Measurements from ENCODE around the gene CANT1. TPM values are rescaled to one million over a fixed set of nuclear protein-coding genes. Genes with fewer than 3 reads are reported as not detected.

CANT1 gene
- total RNA-seq, 4 donors from 2014 or later, result 24.0 to 34.8 (median 30.3) TPM

DNA sequence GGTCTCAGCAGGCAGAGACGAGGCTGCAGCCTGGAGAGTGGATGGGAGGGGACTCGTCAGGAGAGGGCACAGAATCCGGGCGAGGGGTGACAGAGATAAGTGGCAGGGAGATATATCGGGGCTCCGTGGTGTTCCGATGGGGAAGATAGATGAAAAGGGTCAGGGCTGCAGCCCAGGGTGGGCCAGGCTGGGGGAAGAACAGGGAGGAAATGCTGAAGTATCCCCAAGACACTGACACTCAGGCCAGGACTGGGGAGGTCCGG is 32.0 kb downstream of the CANT1 start:
- no peak for ATAC-seq (ENCODE audit: low FRiP score)
- DNase-seq (ENCODE audit: low spot score), result no peak
- TF ChIP-seq CTCF (IDR thresholded peaks at IDR 0.05), result no peak

- no peak for TF ChIP-seq CTCF (IDR thresholded peaks at IDR 0.05)
- no peak for ATAC-seq (ENCODE audit: low FRiP score)
- no peak for DNase-seq (ENCODE audit: low spot score)
These were observed 32.5 kb downstream of the CANT1 start for GRCh38 chr17:78976907-78977680.

GRCh38 chr17:78974635-78975591 is 34.7 kb downstream of the CANT1 start:
- ATAC-seq (ENCODE audit: low FRiP score) (peak; percentile 53), DNase-seq (ENCODE audit: low spot score) (no peak)
- TF ChIP-seq CTCF (IDR thresholded peaks at IDR 0.05), result no peak

GRCh38 chr17:78973792-78974520 is 35.6 kb downstream of the CANT1 start:
- TF ChIP-seq CTCF (IDR thresholded peaks at IDR 0.05), result no peak
- DNase-seq (ENCODE audit: low spot score), result no peak
- no peak for ATAC-seq (ENCODE audit: low FRiP score)

GRCh38 chr17:78973196-78973595 is 36.4 kb downstream of the CANT1 start:
- TF ChIP-seq CTCF (IDR thresholded peaks at IDR 0.05), result no peak
- DNase-seq (ENCODE audit: low spot score) (no peak), ATAC-seq (ENCODE audit: low FRiP score) (no peak)

- ATAC-seq (ENCODE audit: low FRiP score) (no peak), DNase-seq (ENCODE audit: low spot score) (no peak)
- no peak for TF ChIP-seq CTCF (IDR thresholded peaks at IDR 0.05)
These were observed 37.0 kb downstream of the CANT1 start for GRCh38 chr17:78972507-78973105.

Data from omental fat pad (tissue), 4 donors.